Measurements from ENCODE around the gene FLYWCH2.

- TF ChIP-seq FOXK2 (IDR thresholded peaks at IDR 0.05): no peak
- no peak for TF ChIP-seq SP1 (IDR thresholded peaks at IDR 0.05)
- TF ChIP-seq CTBP1 (IDR thresholded peaks at IDR 0.05; ENCODE audit: borderline replicate concordance): no peak
- no peak for TF ChIP-seq ARNT (IDR thresholded peaks at IDR 0.05)
- no peak for TF ChIP-seq SUZ12 (IDR thresholded peaks at IDR 0.05)
- no peak for TF ChIP-seq HDGF (IDR thresholded peaks at IDR 0.05; ENCODE audit: borderline replicate concordance)
- no peak for TF ChIP-seq TARDBP (IDR thresholded peaks at IDR 0.05)
- TF ChIP-seq FOXM1 (IDR thresholded peaks at IDR 0.05; ENCODE audit: borderline replicate concordance): no peak
- TF ChIP-seq L3MBTL2 (conservative IDR thresholded peaks at IDR 0.05): no peak
- TF ChIP-seq FOXA1 (IDR thresholded peaks at IDR 0.05): no peak
- no peak for TF ChIP-seq ZNF384 (IDR thresholded peaks at IDR 0.05)
Measured at GRCh38 chr16:2924901-2925755, 42.1 kb downstream of the FLYWCH2 start.

Measured in HEK293T (cell line).